Vagina (tissue), 2 donors: ENCODE data around the gene UNC13B.

Source experiments
- CTCF ChIP-seq, 3 experiments: fragments of 450-650 bp in 2 of 3; fragments of 200-600 bp in 1 of 3; sonication (generic) in 1 of 3; IDR thresholded peaks; one replicate each; pipeline ENCODE4 v1.5.1; 2017 to 2019; ENCODE audit warnings: antibody characterized with exemption in 3 of 3, mild to moderate bottlenecking in 2 of 3, moderate library complexity in 2 of 3
- POLR2A ChIP-seq, 2 donors: fragments of 450-650 bp; IDR thresholded peaks; one replicate each; pipeline ENCODE4 v1.6.1; 2017; ENCODE audit warnings: antibody characterized with exemption in 2 of 2, mild to moderate bottlenecking in 2 of 2, moderate library complexity in 2 of 2

DNA sequence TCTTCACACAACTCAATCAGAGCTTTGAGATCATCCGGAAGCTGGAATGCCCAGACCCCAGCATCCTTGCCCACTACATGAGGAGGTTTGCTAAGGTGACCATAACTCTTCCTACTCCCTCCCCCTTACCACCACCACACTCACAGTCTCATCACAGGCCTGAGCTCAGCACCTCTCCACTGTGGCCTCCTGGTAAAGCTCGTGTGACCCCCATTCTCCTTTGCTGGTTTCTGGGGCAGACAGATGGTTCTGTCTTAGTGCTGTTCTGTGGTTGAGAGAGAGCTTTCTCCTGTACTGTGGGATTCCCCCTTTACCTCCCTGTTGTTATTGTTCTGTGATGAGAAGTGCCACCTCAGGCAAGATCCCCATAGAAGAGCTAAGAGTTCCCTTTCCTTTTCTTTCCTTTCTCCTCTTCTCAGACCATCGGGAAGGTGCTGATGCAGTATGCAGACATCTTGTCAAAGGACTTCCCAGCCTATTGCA, 235.4 kb downstream of the UNC13B start:
- TF ChIP-seq CTCF (IDR thresholded peaks at IDR 0.05) (no peak), POLR2A (IDR thresholded peaks at IDR 0.05) (no peak)
